ENCODE results near the gene HNRNPH1. TPM values are rescaled to one million over a fixed set of nuclear protein-coding genes. Genes with fewer than 3 reads are reported as not detected.
A peak's percentile ranks its signal among the peaks of the same experiment; 100 is the strongest.

The HNRNPH1 gene
- total RNA-seq, 1 donor from 2014 or later, result 325 TPM

DNA sequence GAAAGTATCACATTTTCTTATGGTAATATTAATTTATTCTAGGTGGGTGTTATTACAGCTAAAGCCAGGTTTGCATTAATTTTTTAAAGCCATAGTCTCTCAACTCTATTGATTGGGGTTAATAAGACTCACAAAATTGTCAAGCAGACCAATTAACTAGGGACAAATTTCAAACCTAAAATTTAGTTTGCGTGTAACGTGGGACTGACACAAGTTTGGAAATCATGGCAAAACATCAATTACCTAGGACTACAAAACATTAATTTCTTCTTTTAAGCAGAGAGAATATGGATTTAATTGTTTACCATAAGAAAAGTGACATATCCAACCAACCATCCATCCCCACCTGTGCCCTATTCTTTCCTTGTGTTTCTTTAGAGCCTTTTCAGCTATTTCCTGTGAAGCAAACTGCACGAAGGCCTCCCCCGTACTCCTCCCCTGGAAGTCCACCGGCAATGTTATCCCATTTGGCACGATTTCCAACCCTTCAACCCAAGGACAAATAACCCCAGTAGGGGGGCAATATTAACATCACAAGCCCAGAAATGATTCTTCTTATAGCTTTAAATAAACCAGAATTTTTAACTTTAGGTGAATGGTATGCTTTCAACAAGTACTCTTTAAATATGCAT, 4.4 kb downstream of the HNRNPH1 start:
- Histone ChIP-seq H3K4me3 (ENCODE audit: low read depth, low read length) (peak overlapping the region; percentile 65), H3K36me3 (ENCODE audit: control insufficient read depth, insufficient read depth, low read length) (peaks cover 3% of the 10 kb centered on the region), H3K27me3 (ENCODE audit: control insufficient read depth, insufficient read depth, low read length) (no peaks in the 10 kb centered on the region)
- DNase-seq (ENCODE audit: low read depth), result no peak
- TF ChIP-seq, protein P1, sequence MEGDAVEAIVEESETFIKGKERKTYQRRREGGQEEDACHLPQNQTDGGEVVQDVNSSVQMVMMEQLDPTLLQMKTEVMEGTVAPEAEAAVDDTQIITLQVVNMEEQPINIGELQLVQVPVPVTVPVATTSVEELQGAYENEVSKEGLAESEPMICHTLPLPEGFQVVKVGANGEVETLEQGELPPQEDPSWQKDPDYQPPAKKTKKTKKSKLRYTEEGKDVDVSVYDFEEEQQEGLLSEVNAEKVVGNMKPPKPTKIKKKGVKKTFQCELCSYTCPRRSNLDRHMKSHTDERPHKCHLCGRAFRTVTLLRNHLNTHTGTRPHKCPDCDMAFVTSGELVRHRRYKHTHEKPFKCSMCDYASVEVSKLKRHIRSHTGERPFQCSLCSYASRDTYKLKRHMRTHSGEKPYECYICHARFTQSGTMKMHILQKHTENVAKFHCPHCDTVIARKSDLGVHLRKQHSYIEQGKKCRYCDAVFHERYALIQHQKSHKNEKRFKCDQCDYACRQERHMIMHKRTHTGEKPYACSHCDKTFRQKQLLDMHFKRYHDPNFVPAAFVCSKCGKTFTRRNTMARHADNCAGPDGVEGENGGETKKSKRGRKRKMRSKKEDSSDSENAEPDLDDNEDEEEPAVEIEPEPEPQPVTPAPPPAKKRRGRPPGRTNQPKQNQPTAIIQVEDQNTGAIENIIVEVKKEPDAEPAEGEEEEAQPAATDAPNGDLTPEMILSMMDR (IDR thresholded peaks at IDR 0.05; ENCODE audit: insufficient read depth, low read length, poor library complexity, severe bottlenecking), result no peak

DNA sequence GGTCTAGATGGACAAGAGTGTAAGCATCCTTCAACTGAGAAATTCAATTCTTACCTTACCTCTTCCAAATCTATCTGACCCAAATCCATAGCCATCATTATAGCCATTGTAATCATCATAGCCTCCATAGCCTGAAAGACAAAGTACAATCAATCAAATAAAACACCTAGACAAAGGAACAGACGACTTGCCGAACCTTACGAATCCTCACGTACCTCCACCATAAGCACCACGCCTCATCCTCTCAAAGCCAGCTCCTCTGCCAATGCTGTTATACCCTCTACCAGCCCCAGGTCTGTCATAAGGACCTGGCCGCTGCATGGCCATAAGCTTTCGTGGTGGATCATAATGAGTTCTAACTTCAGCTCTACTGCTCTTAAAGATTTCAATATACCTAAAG, 5.5 kb downstream of the HNRNPH1 start:
- Histone ChIP-seq H3K4me3 (ENCODE audit: low read depth, low read length) (no peak overlapping the region), H3K36me3 (ENCODE audit: control insufficient read depth, insufficient read depth, low read length) (peaks cover 4% of the 10 kb centered on the region), H3K27me3 (ENCODE audit: control insufficient read depth, insufficient read depth, low read length) (no peaks in the 10 kb centered on the region)
- no peak for DNase-seq (ENCODE audit: low read depth)
- TF ChIP-seq, protein P1 (IDR thresholded peaks at IDR 0.05; ENCODE audit: insufficient read depth, low read length, poor library complexity, severe bottlenecking), result no peak

DNA sequence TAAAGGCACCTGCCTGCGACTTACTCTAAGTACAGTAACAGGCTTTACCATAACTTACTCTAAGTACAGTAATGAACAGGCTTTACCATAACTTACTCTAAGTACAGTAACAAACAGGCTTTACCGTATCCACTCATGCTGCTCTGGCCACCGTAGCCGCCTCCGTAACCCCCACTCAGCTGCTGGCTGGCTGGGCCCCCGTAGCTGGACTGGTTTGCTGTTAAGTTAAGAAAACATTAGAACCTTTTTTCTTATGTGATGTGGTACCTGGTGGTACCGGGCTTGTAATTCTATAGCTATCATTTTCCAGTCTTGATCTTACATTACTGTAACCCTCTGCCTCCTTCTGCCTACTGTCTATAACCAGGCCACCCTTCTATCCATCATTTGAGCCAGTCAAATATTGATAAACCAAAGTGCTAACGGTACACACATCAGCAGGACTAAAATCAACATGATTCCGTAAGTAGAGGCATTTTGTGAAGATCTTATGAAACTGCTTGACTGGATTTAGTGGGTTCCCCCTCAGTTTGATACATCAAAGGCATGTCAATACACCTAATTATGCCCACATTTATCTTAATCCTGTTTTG, 7.4 kb downstream of the HNRNPH1 start:
- TF ChIP-seq, protein P1 (IDR thresholded peaks at IDR 0.05; ENCODE audit: insufficient read depth, low read length, poor library complexity, severe bottlenecking), result no peak
- peaks cover 4% of the 10 kb centered on the region for H3K36me3 ChIP-seq (ENCODE audit: control insufficient read depth, insufficient read depth, low read length)
- no peaks in the 10 kb centered on the region for H3K27me3 ChIP-seq (ENCODE audit: control insufficient read depth, insufficient read depth, low read length)
- no peak for DNase-seq (ENCODE audit: low read depth)
- H3K4me3 ChIP-seq (ENCODE audit: low read depth, low read length), result no peak overlapping the region

DNA sequence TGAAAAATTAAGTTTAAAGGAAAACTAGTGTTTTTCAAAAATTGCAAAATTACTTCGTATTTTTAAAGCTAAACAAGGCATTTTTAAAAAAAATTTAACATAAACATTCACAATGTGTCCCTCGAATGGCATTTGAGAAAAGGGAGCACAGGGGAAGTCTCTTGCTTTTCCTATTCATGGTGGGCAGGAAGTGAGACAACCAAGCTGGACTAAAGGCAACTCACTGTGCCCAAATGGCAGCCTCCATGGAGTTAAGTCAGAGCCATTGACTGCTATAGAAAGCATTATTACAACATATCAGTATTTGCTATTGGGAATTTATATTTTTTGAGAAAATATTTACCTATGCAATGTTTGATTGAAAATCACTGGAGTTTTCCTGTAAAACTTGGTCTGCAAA, 8.3 kb downstream of the HNRNPH1 start:
- TF ChIP-seq, protein P1 (IDR thresholded peaks at IDR 0.05; ENCODE audit: insufficient read depth, low read length, poor library complexity, severe bottlenecking), result no peak
- H3K27me3 ChIP-seq (ENCODE audit: control insufficient read depth, insufficient read depth, low read length), result no peaks in the 10 kb centered on the region
- no peak overlapping the region for H3K4me3 ChIP-seq (ENCODE audit: low read depth, low read length)
- no peak for DNase-seq (ENCODE audit: low read depth)
- peaks cover 3% of the 10 kb centered on the region for H3K36me3 ChIP-seq (ENCODE audit: control insufficient read depth, insufficient read depth, low read length)

DNA sequence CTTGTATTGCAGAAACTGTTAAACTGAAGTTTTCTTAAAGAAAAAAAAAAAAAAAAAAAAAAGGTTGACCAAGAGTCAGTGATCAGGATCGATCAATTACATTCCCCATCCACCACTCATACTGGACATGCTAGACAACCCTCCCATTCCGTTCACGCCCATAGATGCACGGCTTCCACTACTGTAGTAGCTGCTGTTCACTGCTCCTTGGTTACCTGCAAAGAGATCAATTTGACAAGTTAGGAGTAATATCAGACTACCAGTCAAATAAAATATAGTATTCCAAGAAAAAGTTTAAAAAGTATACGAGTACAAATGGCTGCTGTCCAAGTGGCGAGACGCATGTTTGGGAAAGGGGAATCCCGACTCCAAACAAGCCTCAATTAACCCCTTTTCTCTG, 8.7 kb downstream of the HNRNPH1 start:
- Histone ChIP-seq H3K4me3 (ENCODE audit: low read depth, low read length) (no peak overlapping the region), H3K36me3 (ENCODE audit: control insufficient read depth, insufficient read depth, low read length) (peaks cover 3% of the 10 kb centered on the region), H3K27me3 (ENCODE audit: control insufficient read depth, insufficient read depth, low read length) (no peaks in the 10 kb centered on the region)
- DNase-seq (ENCODE audit: low read depth), result no peak
- TF ChIP-seq, protein P1 (IDR thresholded peaks at IDR 0.05; ENCODE audit: insufficient read depth, low read length, poor library complexity, severe bottlenecking), result no peak

All from kidney epithelial cell (primary cell).